BE2C (cell line): ENCODE measurements around the gene CACNA1G.

Source experiments
- DNase-seq: peaks from one replicate; pipeline ENCODE4 v3.0.0-alpha.2; 2020
- H3K27me3 ChIP-seq: fragments of 250-450 bp; sonication (Bioruptor Pico); 2 replicates; pipeline ENCODE4 v1.5.1; 2020; ENCODE audit warnings: mild to moderate bottlenecking
- H3K36me3 ChIP-seq: fragments of 250-450 bp; sonication (Bioruptor Pico); 2 replicates; pipeline ENCODE4 v1.5.1; 2020; ENCODE audit warnings: mild to moderate bottlenecking
- H3K4me1 ChIP-seq: fragments of 250-450 bp; sonication (Bioruptor Pico); 2 replicates; pipeline ENCODE4 v1.5.1; 2020
- H3K4me3 ChIP-seq: 2 replicates; pipeline ENCODE4 v1.5.1; 2011; ENCODE audit warnings: low read depth, low read length
- H3K9me3 ChIP-seq: fragments of 250-450 bp; sonication (Bioruptor Pico); 2 replicates; pipeline ENCODE4 v1.5.1; 2020
- CTCF ChIP-seq: IDR thresholded peaks from 2 replicates; pipeline ENCODE4 v1.5.1; 2012; ENCODE audit warnings: mild to moderate bottlenecking, low read depth, low read length

The CACNA1G gene

GRCh38 chr17:50572541-50572940, 12.0 kb downstream of the CACNA1G start:
- no peaks in the 10 kb centered on the region; the same call in 1 of the 2 replicates for H3K4me1 ChIP-seq
- no peaks in the 10 kb centered on the region for H3K9me3 ChIP-seq
- H3K4me3 ChIP-seq: no peak overlapping the region
- no peak for DNase-seq
- no peaks in the 10 kb centered on the region for H3K27me3 ChIP-seq
- no peaks in the 10 kb centered on the region for H3K36me3 ChIP-seq
- no peak for TF ChIP-seq CTCF

DNA sequence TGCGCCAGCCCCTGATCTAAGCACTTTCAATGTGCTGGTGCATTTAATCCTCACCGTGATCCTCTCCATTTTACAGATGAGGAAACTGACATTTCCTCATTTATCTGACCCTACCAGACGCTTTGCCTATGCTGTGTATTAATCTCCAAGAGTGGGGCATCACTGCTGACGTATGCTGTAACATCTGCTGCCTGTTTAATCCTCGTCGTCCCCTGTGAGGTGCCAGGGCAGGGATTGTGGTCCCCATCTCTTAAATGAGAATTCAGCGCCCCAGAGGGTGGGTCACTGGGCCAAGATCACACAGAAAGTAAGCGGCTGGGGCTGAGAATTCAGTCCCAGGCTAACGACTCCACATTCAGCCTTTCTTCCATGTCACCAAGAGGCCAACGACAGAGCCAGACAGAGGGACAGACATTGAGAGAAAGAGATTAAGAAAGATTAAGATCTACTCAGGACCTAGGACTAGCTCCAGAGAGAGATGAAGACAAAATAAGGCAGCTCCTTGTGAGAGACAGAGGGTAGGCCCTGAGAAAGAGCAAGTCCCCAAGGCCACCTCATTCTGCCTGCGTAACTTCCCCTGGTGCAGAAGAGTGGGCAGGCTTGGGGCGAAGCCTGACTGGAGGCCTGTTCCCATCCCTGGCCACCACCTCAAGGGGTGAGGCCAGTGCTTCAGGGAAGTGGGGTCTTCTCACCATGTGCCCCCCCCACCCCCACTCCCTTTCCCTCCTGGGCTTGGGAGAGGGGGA, 13.5 kb downstream of the CACNA1G start:
- H3K4me1 ChIP-seq: no peaks in the 10 kb centered on the region; the same call in 1 of the 2 replicates
- H3K36me3 ChIP-seq: no peaks in the 10 kb centered on the region
- DNase-seq: no peak
- no peak for TF ChIP-seq CTCF
- no peaks in the 10 kb centered on the region for H3K27me3 ChIP-seq
- no peaks in the 10 kb centered on the region for H3K9me3 ChIP-seq
- no peak overlapping the region for H3K4me3 ChIP-seq

DNA sequence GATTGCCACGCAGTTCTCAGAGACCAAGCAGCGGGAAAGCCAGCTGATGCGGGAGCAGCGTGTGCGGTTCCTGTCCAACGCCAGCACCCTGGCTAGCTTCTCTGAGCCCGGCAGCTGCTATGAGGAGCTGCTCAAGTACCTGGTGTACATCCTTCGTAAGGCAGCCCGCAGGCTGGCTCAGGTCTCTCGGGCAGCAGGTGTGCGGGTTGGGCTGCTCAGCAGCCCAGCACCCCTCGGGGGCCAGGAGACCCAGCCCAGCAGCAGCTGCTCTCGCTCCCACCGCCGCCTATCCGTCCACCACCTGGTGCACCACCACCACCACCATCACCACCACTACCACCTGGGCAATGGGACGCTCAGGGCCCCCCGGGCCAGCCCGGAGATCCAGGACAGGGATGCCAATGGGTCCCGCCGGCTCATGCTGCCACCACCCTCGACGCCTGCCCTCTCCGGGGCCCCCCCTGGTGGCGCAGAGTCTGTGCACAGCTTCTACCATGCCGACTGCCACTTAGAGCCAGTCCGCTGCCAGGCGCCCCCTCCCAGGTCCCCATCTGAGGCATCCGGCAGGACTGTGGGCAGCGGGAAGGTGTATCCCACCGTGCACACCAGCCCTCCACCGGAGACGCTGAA, 15.2 kb downstream of the CACNA1G start:
- H3K27me3 ChIP-seq: no peaks in the 10 kb centered on the region
- H3K36me3 ChIP-seq: no peaks in the 10 kb centered on the region
- no peak for DNase-seq
- H3K4me3 ChIP-seq: no peak overlapping the region
- TF ChIP-seq CTCF: 0 out of 2 replicates have a peak, but pooled peaks have one; percentile 4
- no peaks in the 10 kb centered on the region for H3K4me1 ChIP-seq
- no peaks in the 10 kb centered on the region for H3K9me3 ChIP-seq

GRCh38 chr17:50576864-50577263, 16.3 kb downstream of the CACNA1G start:
- Histone ChIP-seq H3K4me3 (no peak overlapping the region), H3K27me3 (no peaks in the 10 kb centered on the region), H3K9me3 (no peaks in the 10 kb centered on the region), H3K36me3 (no peaks in the 10 kb centered on the region), H3K4me1 (no peaks in the 10 kb centered on the region)
- TF ChIP-seq CTCF: no peak
- DNase-seq: no peak

DNA sequence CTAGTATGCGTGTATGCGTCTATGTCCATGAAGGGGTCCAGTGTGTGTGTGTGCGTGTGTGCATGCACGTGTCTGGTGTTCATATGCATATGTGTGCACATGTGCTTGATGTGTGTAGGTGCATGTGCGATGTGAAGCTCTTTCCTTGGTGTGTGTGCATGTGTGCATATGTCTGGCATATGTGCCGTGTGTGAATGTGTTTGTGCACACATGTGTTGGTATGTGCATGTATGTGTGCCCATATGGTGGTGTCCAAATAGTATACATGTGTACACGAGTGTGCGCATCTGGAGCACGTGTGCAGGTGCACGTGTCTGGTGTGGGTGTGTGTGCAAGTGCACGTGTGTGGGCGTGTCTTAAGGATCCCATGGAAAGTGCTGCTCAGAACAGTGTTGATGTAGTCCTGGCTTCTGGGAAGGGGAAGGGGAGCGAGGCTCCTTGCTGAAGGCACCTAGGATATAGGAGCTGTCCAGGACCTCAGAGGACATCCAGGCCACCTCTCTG, 17.0 kb downstream of the CACNA1G start:
- Histone ChIP-seq H3K9me3 (no peaks in the 10 kb centered on the region), H3K27me3 (no peaks in the 10 kb centered on the region), H3K36me3 (no peaks in the 10 kb centered on the region), H3K4me3 (no peak overlapping the region), H3K4me1 (no peaks in the 10 kb centered on the region)
- TF ChIP-seq CTCF: no peak
- no peak for DNase-seq

- Histone ChIP-seq H3K9me3 (no peaks in the 10 kb centered on the region), H3K4me3 (no peak overlapping the region), H3K27me3 (no peaks in the 10 kb centered on the region), H3K4me1 (no peaks in the 10 kb centered on the region), H3K36me3 (no peaks in the 10 kb centered on the region)
- TF ChIP-seq CTCF: no peak
- no peak for DNase-seq
Observed at GRCh38 chr17:50578173-50578572, 17.7 kb downstream of the CACNA1G start.
